SKM-1 treated with dmso at 0.1 percent for 144 hours (cell line): Measurements from ENCODE around the gene GOSR2.
A peak's percentile ranks its signal among the peaks of the same experiment; 100 is the strongest.
"Not testable (repeated sequence)": the region's sequence is repeated elsewhere in the genome, so short reads cannot be mapped to it uniquely, and the experiment has no call there.

Experiments
- DNase-seq: peaks from one replicate; lab custom pipeline; 2025; ENCODE audit not compliant: unreplicated experiment; lab: John Stamatoyannopoulos, UW

The GOSR2 gene

GRCh38 chr17:46892192-46892703 is 30.7 kb upstream of the GOSR2 start:
- DNase-seq = no peak

- no peak for DNase-seq
Measured at GRCh38 chr17:46894024-46894423, 28.9 kb upstream of the GOSR2 start.

- no peak for DNase-seq
Measured at GRCh38 chr17:46894476-46895151, 28.3 kb upstream of the GOSR2 start.

- peak; percentile 16 for DNase-seq
Measured at GRCh38 chr17:46895171-46895570, 27.8 kb upstream of the GOSR2 start.

GRCh38 chr17:46896991-46897390 is 26.0 kb upstream of the GOSR2 start:
- no peak for DNase-seq

- DNase-seq = no peak
Measured at GRCh38 chr17:46898364-46898763, 24.6 kb upstream of the GOSR2 start.

GRCh38 chr17:46898860-46899259 is 24.1 kb upstream of the GOSR2 start:
- no peak for DNase-seq

- DNase-seq = no peak
Measured at GRCh38 chr17:46901291-46901690, 21.7 kb upstream of the GOSR2 start.

GRCh38 chr17:46903762-46904672 is 18.9 kb upstream of the GOSR2 start:
- no peak for DNase-seq

GRCh38 chr17:46908068-46908737 is 14.8 kb upstream of the GOSR2 start:
- DNase-seq = no peak

GRCh38 chr17:46910179-46910927 is 12.6 kb upstream of the GOSR2 start:
- no peak for DNase-seq

GRCh38 chr17:46911311-46911710 is 11.6 kb upstream of the GOSR2 start:
- no peak for DNase-seq

- no peak for DNase-seq
Measured at GRCh38 chr17:46915596-46915995, 7.4 kb upstream of the GOSR2 start.

GRCh38 chr17:46916211-46916610 is 6.7 kb upstream of the GOSR2 start:
- DNase-seq = no peak

- DNase-seq = no peak
Measured at GRCh38 chr17:46916623-46917022, 6.3 kb upstream of the GOSR2 start.

GRCh38 chr17:46917041-46917440 is 5.9 kb upstream of the GOSR2 start:
- DNase-seq = no peak

- no peak for DNase-seq
Measured at GRCh38 chr17:46917516-46917915, 5.4 kb upstream of the GOSR2 start.

- not testable (repeated sequence) for DNase-seq
Measured at GRCh38 chr17:46921962-46922361, 998 bp upstream of the GOSR2 start.

- no peak for DNase-seq
Measured at GRCh38 chr17:46922487-46922803, 515 bp upstream of the GOSR2 start.

GRCh38 chr17:46925185-46925868 is 2.4 kb downstream of the GOSR2 start:
- no peak for DNase-seq
